HG03135 (cell line): Measurements from ENCODE around the gene UPB1.

Experiments used
- ATAC-seq: cut with Tn5 transposase; IDR thresholded peaks from one replicate; pipeline ENCODE4 v1.9.1; 2021; ENCODE audit warnings: mild to moderate bottlenecking, moderate library complexity; ENCODE audit not compliant: unreplicated experiment

UPB1 gene

GRCh38 chr22:24555165-24556039 is 60.3 kb downstream of the UPB1 start, which contains the start of gene SNRPD3:
Gene SNRPD3 (plus strand): TSS chr22:24555999. CDS start chr22:24557675, 1,676 bp downstream.
- ATAC-seq: peak; percentile 70

- ATAC-seq: no peak
Measured at GRCh38 chr22:24559471-24559870, 64.3 kb downstream of the UPB1 start.

GRCh38 chr22:24563246-24563645 is 68.1 kb downstream of the UPB1 start:
- no peak for ATAC-seq

- no peak for ATAC-seq
Measured at GRCh38 chr22:24564376-24565058, 69.4 kb downstream of the UPB1 start.

- ATAC-seq: no peak
Measured at GRCh38 chr22:24565077-24565476, 69.9 kb downstream of the UPB1 start.

GRCh38 chr22:24566899-24567511 is 71.9 kb downstream of the UPB1 start:
- ATAC-seq: no peak

- ATAC-seq: no peak
Measured at GRCh38 chr22:24567668-24568067, 72.5 kb downstream of the UPB1 start.

- no peak for ATAC-seq
Measured at GRCh38 chr22:24571266-24571665, 76.1 kb downstream of the UPB1 start.

GRCh38 chr22:24576778-24577177 is 81.6 kb downstream of the UPB1 start:
- ATAC-seq: no peak
